A549 treated with CpdA at 1 μM for 4 hours (cell line): ENCODE results near the gene LONRF2. TPM values are rescaled to one million over a fixed set of nuclear protein-coding genes. Genes with fewer than 3 reads are reported as not detected.

Experiments
- total RNA-seq: library from RNA; stranded (reverse); fragments of 200-300 nt; extraction: Qiagen RNA extraction; gene quantifications from 5 replicates; pipeline ENCODE4 v1.2.3, GENCODE V29; 2022; ENCODE audit warnings: low read depth

Gene LONRF2
- total RNA-seq, result 3.0 to 4.1 TPM (median 3.8 TPM) in 5 replicates

GRCh38 chr2:100321866-100322820 lies at the start of gene LONRF2:
TSS of gene LONRF2 (minus strand) at chr2:100322501. CDS start at chr2:100322093, 408 bp downstream.

Other genes with a start within 250 kb of the LONRF2 start
- 0.01 to 0.11 TPM (median 0.02 TPM) in 3 of 5 replicates, not detected in the others for gene AFF3, start 179.9 kb downstream of the LONRF2 start, total RNA-seq
- 15.5 to 16.8 TPM (median 16.0 TPM) in 5 replicates for gene CHST10, start 95.2 kb upstream of the LONRF2 start, total RNA-seq
- not detected in 5 replicates for gene NMS, start 148.0 kb upstream of the LONRF2 start, total RNA-seq
- gene PDCL3, start 240.5 kb upstream of the LONRF2 start, total RNA-seq, result 36.6 to 52.4 TPM (median 38.8 TPM) in 5 replicates